Neuronal stem cell (in vitro differentiated cells): ENCODE results near the gene ZBTB2.

ENCODE experiments used
- DNase-seq: peaks from one replicate; pipeline ENCODE4 v3.0.0-alpha.2; 2013; ENCODE audit warnings: low spot score
- H2AFZ ChIP-seq: one replicate; pipeline ENCODE4 v1.6.1; 2013; ENCODE audit warnings: mild to moderate bottlenecking, low read length, inconsistent platforms
- H2AK5ac ChIP-seq: 2 replicates; pipeline ENCODE4 v1.6.1; 2013; ENCODE audit warnings: low read depth, mild to moderate bottlenecking, inconsistent platforms, low read length, moderate library complexity, mixed read lengths
- H2BK120ac ChIP-seq: 2 replicates; pipeline ENCODE4 v1.6.1; 2013; ENCODE audit warnings: low read depth, mild to moderate bottlenecking, inconsistent platforms, low read length, moderate library complexity, mixed read lengths
- H2BK12ac ChIP-seq: one replicate; pipeline ENCODE4 v1.6.1; 2013; ENCODE audit warnings: low read length, inconsistent platforms
- H2BK15ac ChIP-seq: 2 replicates; pipeline ENCODE4 v1.6.1; 2013; ENCODE audit warnings: mild to moderate bottlenecking, low read length, inconsistent platforms, mixed read lengths
- H2BK5ac ChIP-seq: one replicate; pipeline ENCODE4 v1.6.1; 2013; ENCODE audit warnings: inconsistent platforms, mild to moderate bottlenecking, low read length, moderate library complexity
- H3K14ac ChIP-seq: one replicate; pipeline ENCODE4 v1.6.1; 2013; ENCODE audit warnings: low read length, inconsistent platforms
- H3K18ac ChIP-seq: 2 replicates; pipeline ENCODE4 v1.6.1; 2013; ENCODE audit warnings: low read length, inconsistent platforms
- H3K23ac ChIP-seq: 2 replicates; pipeline ENCODE4 v1.6.1; 2013; ENCODE audit warnings: low read depth, mild to moderate bottlenecking, mixed read lengths, low read length, inconsistent platforms; ENCODE audit not compliant: poor library complexity
- H3K27ac ChIP-seq: replicated peaks from 3 replicates; pipeline ENCODE4 v1.5.1; 2013; ENCODE audit warnings: low read length, inconsistent platforms
- H3K27me3 ChIP-seq, 3 experiments: 2 replicates each; pipeline ENCODE4 v1.6.1; 2013; ENCODE audit warnings: low read length in 3 of 3, mild to moderate bottlenecking in 2 of 3, inconsistent platforms in 1 of 3, low read depth in 1 of 3, mixed read lengths in 1 of 3, moderate library complexity in 1 of 3; ENCODE audit not compliant: control insufficient read depth in 3 of 3, insufficient read depth in 3 of 3
- H3K36me3 ChIP-seq, 2 donors: replicated peaks in 1 of 2; 2 replicates each; pipeline ENCODE4 v1.6.1; 2013; ENCODE audit warnings: low read length in 2 of 2; ENCODE audit not compliant: control insufficient read depth in 2 of 2, insufficient read depth in 2 of 2
- H3K4ac ChIP-seq: 2 replicates; pipeline ENCODE4 v1.6.1; 2013; ENCODE audit warnings: inconsistent platforms, mild to moderate bottlenecking, low read length, moderate library complexity
- H3K4me1 ChIP-seq, 2 donors: 1 replicate in 1 of 2; 2 replicates in 1 of 2; pipeline ENCODE4 v1.6.1; 2013; ENCODE audit warnings: low read length in 2 of 2, low read depth in 1 of 2; ENCODE audit not compliant: control insufficient read depth in 2 of 2, insufficient read depth in 1 of 2
- H3K4me2 ChIP-seq: one replicate; pipeline ENCODE4 v1.6.1; 2013; ENCODE audit warnings: mild to moderate bottlenecking, low read length, inconsistent platforms; ENCODE audit not compliant: insufficient read depth, poor library complexity, severe bottlenecking
- H3K4me3 ChIP-seq, 2 donors: 2 replicates each; pipeline ENCODE4 v1.5.1; 2013; ENCODE audit warnings: low read length in 2 of 2, mild to moderate bottlenecking in 2 of 2, inconsistent platforms in 1 of 2, moderate library complexity in 1 of 2
- H3K79me1 ChIP-seq: one replicate; pipeline ENCODE4 v1.6.1; 2013; ENCODE audit warnings: low read depth, mild to moderate bottlenecking, inconsistent platforms, low read length, moderate library complexity
- H3K9ac ChIP-seq: one replicate; pipeline ENCODE4 v1.6.1; 2013; ENCODE audit warnings: mild to moderate bottlenecking, low read depth, low read length, inconsistent platforms; ENCODE audit not compliant: poor library complexity
- H3K9me3 ChIP-seq, 2 donors: replicated peaks in 1 of 2; 2 replicates each; pipeline versions ENCODE3 to v1.6.1; 2013; ENCODE audit warnings: low read length in 2 of 2, mild to moderate bottlenecking in 2 of 2, inconsistent platforms in 1 of 2, low read depth in 1 of 2, mixed read lengths in 1 of 2, moderate library complexity in 1 of 2; ENCODE audit not compliant: control insufficient read depth in 2 of 2, insufficient read depth in 1 of 2
- H4K8ac ChIP-seq: one replicate; pipeline ENCODE4 v1.6.1; 2013; ENCODE audit warnings: low read depth, mild to moderate bottlenecking, inconsistent platforms, low read length, moderate library complexity
- H4K91ac ChIP-seq: one replicate; pipeline ENCODE4 v1.6.1; 2013; ENCODE audit warnings: low read length, low read depth, mild to moderate bottlenecking, inconsistent platforms; ENCODE audit not compliant: poor library complexity
- WGBS, 2 donors: extraction: QIAGEN DNeasy Blood & Tissue Kit; methylation state at CpG; one replicate each; pipeline ENCODE4 v1.1.7; 2013; ENCODE audit warnings: missing lambda C conversion rate in 2 of 2, mixed read lengths in 1 of 2; ENCODE audit not compliant: insufficient read length in 2 of 2, insufficient replicate concordance in 1 of 2; ENCODE audit errors: extremely low coverage in 2 of 2; 5-methylcytosine and 5-hydroxymethylcytosine counted together

ZBTB2 gene

GRCh38 chr6:151381722-151382121 lies 9.6 kb downstream of the ZBTB2 start:
- H3K4ac ChIP-seq = no peak overlapping the region

GRCh38 chr6:151380848-151381205 lies 10.5 kb downstream of the ZBTB2 start:
- Histone ChIP-seq H3K27ac (no peak overlapping the region), H3K4me1 (peaks cover 0 to under 1% of the 10 kb centered on the region in 2 donors), H3K27me3 (no peaks in the 10 kb centered on the region), H3K18ac (no peak overlapping the region), H2BK12ac (no peak overlapping the region), H3K9me3 (peaks cover 0 to 6% of the 10 kb centered on the region in 2 donors), H2AFZ (no peak overlapping the region), H2BK5ac (no peak overlapping the region), H3K36me3 (peaks cover 0 to 12% of the 10 kb centered on the region in 2 donors), H3K79me1 (no peaks in the 10 kb centered on the region), H3K4me3 (no peak overlapping the region), H2AK5ac (no peak overlapping the region), H2BK15ac (no peak overlapping the region), H3K14ac (no peak overlapping the region), H3K4ac (no peak overlapping the region), H3K23ac (no peak overlapping the region), H4K91ac (no peak overlapping the region), H2BK120ac (no peak overlapping the region), H3K4me2 (no peak overlapping the region), H4K8ac (no peak overlapping the region), H3K9ac (no peak overlapping the region)
- DNase-seq = no peak
- WGBS, 2 donors = no CpG with 5 or more reads among the region's 1 CpG

More at GRCh38 chr6:151381722-151382121, 9.6 kb downstream of the ZBTB2 start:
- no CpG with 5 or more reads among the region's 4 CpGs for WGBS, 2 donors
- Histone ChIP-seq H3K14ac (no peak overlapping the region), H3K23ac (no peak overlapping the region), H3K9me3 (peaks cover 0 to 2% of the 10 kb centered on the region in 2 donors), H2BK120ac (no peak overlapping the region), H3K4me3 (no peak overlapping the region), H2BK15ac (no peak overlapping the region), H3K27me3 (no peaks in the 10 kb centered on the region), H4K8ac (no peak overlapping the region), H3K36me3 (peaks cover 0 to 19% of the 10 kb centered on the region in 2 donors), H3K18ac (no peak overlapping the region), H2AFZ (no peak overlapping the region), H4K91ac (no peak overlapping the region), H3K79me1 (peaks cover 2% of the 10 kb centered on the region), H2BK12ac (no peak overlapping the region), H2AK5ac (no peak overlapping the region), H2BK5ac (no peak overlapping the region), H3K9ac (no peak overlapping the region), H3K4me2 (no peak overlapping the region), H3K27ac (no peak overlapping the region), H3K4me1 (no peaks in the 10 kb centered on the region)
- no peak for DNase-seq

GRCh38 chr6:151379933-151380847 lies 11.2 kb downstream of the ZBTB2 start:
- Histone ChIP-seq H3K4ac (no peak overlapping the region), H3K9ac (no peak overlapping the region), H2BK5ac (no peak overlapping the region), H4K91ac (no peak overlapping the region), H3K27me3 (no peaks in the 10 kb centered on the region), H3K14ac (no peak overlapping the region), H3K9me3 (peaks cover 0 to 6% of the 10 kb centered on the region in 2 donors), H2BK15ac (no peak overlapping the region), H3K27ac (no peak overlapping the region), H3K79me1 (no peaks in the 10 kb centered on the region), H2AK5ac (no peak overlapping the region), H3K18ac (peak overlapping the region; percentile 1), H3K4me3 (no peak overlapping the region), H2BK12ac (no peak overlapping the region), H3K23ac (peak overlapping the region; percentile 1), H2BK120ac (no peak overlapping the region), H3K36me3 (peaks cover 0 to 12% of the 10 kb centered on the region in 2 donors), H3K4me1 (peaks cover 0 to 4% of the 10 kb centered on the region in 2 donors), H2AFZ (no peak overlapping the region), H4K8ac (no peak overlapping the region), H3K4me2 (no peak overlapping the region)
- no peak for DNase-seq
- no CpG with 5 or more reads among the region's 14 CpGs for WGBS, 2 donors

- Histone ChIP-seq H4K8ac (no peak overlapping the region), H3K23ac (no peak overlapping the region)
- WGBS, 2 donors = no CpG with 5 or more reads among the region's 3 CpGs
Measured at GRCh38 chr6:151377095-151377494, 14.3 kb downstream of the ZBTB2 start.

More at GRCh38 chr6:151377095-151377494, 14.3 kb downstream of the ZBTB2 start:
- Histone ChIP-seq H3K4ac (no peak overlapping the region), H2AK5ac (no peak overlapping the region), H3K9ac (no peak overlapping the region), H2BK15ac (no peak overlapping the region), H3K4me3 (no peak overlapping the region), H3K36me3 (peaks cover 3 to 10% of the 10 kb centered on the region in 2 donors), H3K4me1 (peaks cover 2 to 18% of the 10 kb centered on the region in 2 donors), H3K27ac (no peak overlapping the region), H2BK120ac (no peak overlapping the region), H3K79me1 (no peaks in the 10 kb centered on the region), H3K4me2 (no peak overlapping the region), H2BK5ac (no peak overlapping the region), H3K14ac (no peak overlapping the region), H3K9me3 (peaks cover 0 to 6% of the 10 kb centered on the region in 2 donors), H3K27me3 (no peaks in the 10 kb centered on the region), H2AFZ (no peak overlapping the region), H3K18ac (no peak overlapping the region), H2BK12ac (no peak overlapping the region), H4K91ac (no peak overlapping the region)
- DNase-seq = no peak
